Activated CD4-positive, alpha-beta memory T cell treated with anti-CD3 and anti-CD28 coated beads, Interleukin-2, amount 10 ng/mL, durations not matched to agents 7 days and 5 days (primary cell): ENCODE data around the gene FAM107B. TPM values are rescaled to one million over a fixed set of nuclear protein-coding genes. Genes with fewer than 3 reads are reported as not detected.

Source experiments
- CTCF ChIA-PET: fragments of 350-600 bp; sonication (Branson Sonifier 250); formaldehyde crosslinking; loops from one replicate; lab custom pipeline; 2021; ENCODE audit warnings: antibody characterized with exemption, inconsistent platforms; lab: Charles Lee
- POLR2A ChIA-PET: fragments of 350-600 bp; sonication (Branson Sonifier 250); formaldehyde crosslinking; loops from one replicate; lab custom pipeline; 2021; ENCODE audit warnings: antibody characterized with exemption; lab: Charles Lee
- DNase-seq: peaks from one replicate; pipeline ENCODE4 v3.0.0-alpha.2; 2020
- H3K27ac Mint-ChIP-seq: one replicate; pipeline ENCODE4 v1.8.0; 2021; ENCODE audit warnings: mild to moderate bottlenecking, mixed read lengths
- H3K27me3 Mint-ChIP-seq: one replicate; pipeline ENCODE4 v1.8.0; 2021; ENCODE audit warnings: mixed read lengths
- H3K36me3 Mint-ChIP-seq: one replicate; pipeline ENCODE4 v1.8.0; 2021; ENCODE audit warnings: low read depth, mixed read lengths
- H3K4me1 Mint-ChIP-seq: one replicate; pipeline ENCODE4 v1.8.0; 2021; ENCODE audit warnings: mixed read lengths
- H3K4me3 Mint-ChIP-seq: one replicate; pipeline ENCODE4 v1.8.0; 2021; ENCODE audit warnings: mild to moderate bottlenecking, mixed read lengths
- H3K9me3 Mint-ChIP-seq: one replicate; pipeline ENCODE4 v1.8.0; 2021; ENCODE audit warnings: mixed read lengths
- total RNA-seq, 2 experiments: library from RNA; stranded (reverse); gene quantifications; one replicate each; pipeline ENCODE4 v1.2.3, GENCODE V29; 2021

Gene FAM107B
- total RNA-seq, 2 experiments from 2014 or later = 229 to 235 TPM

DNA sequence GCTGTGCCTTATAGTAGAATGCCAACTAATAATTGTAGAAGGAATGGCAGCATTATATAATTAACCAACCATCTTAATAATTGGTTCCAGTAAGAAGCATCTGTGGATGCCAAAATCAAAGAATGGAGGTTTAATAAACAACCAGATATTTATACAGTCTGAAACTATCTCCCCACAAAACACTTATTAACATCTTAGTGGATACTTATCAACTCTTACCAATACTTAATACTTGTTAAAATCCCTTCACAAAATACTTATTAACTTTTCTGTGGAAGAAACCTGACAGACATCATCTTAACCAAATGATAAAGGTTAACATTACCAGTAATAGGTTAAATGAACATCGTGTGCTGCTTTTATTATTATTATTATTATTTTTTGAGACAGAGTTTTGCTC, 29.1 kb upstream of the FAM107B start:
- H3K4me3 Mint-ChIP-seq = no peak overlapping the region
- ChIA-PET CTCF (no interaction called here), POLR2A (no interaction called here)
- H3K27ac Mint-ChIP-seq = no peak overlapping the region
- H3K4me1 Mint-ChIP-seq = no peaks in the 10 kb centered on the region
- no peaks in the 10 kb centered on the region for H3K36me3 Mint-ChIP-seq
- DNase-seq = no peak
- no peaks in the 10 kb centered on the region for H3K9me3 Mint-ChIP-seq
- peaks cover 9% of the 10 kb centered on the region for H3K27me3 Mint-ChIP-seq

DNA sequence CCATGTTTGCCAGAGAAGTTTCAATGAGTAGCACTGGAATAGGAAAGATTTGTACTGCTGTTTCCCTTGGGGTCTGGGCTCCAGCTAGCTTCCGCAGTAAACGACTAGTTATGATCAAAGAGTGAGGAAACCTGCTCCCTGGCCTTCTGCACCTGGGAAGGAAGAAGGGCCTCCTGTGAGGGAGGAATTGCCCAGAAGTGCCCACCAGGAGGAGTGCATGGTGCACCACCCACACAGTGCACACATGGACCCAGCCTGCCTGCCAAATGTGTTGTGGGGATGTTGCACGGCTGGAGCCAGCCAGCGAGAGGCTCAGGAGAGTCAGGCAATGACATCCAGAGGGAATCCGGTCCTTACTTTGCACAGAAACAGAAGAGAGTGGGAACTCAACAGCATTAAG, 27.0 kb upstream of the FAM107B start:
- Mint-ChIP-seq H3K4me3 (no peak overlapping the region), H3K9me3 (no peaks in the 10 kb centered on the region), H3K27me3 (peaks cover 11% of the 10 kb centered on the region), H3K27ac (no peak overlapping the region), H3K4me1 (no peaks in the 10 kb centered on the region), H3K36me3 (no peaks in the 10 kb centered on the region)
- CTCF ChIA-PET = interaction anchor here (1.0 kb wide), 1 partner anchor 21 kb away, joined by 3 read pairs; no protein-coding TSS in a partner anchor
- POLR2A ChIA-PET = no interaction called here
- no peak for DNase-seq

DNA sequence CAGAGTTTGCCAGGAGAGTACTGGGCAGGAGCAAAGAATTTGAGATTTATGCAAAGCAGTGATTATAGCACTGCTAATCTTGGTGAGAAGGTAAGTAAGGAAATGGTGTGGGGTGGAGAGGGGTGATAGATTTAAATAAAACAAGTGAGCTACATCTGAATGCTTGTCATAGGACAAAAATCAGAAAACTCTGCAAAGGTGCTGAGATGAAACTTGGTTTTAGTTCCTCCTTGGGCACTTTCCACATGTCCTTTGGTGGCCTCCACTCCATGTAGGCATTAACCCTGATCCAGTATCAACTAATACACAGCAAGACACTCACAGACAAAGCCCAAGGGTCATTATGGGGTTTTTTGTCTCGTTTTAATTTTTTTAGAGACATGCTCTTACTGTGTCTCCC, 25.7 kb upstream of the FAM107B start:
- H3K36me3 Mint-ChIP-seq = no peaks in the 10 kb centered on the region
- ChIA-PET CTCF (no interaction called here), POLR2A (no interaction called here)
- no peak overlapping the region for H3K27ac Mint-ChIP-seq
- H3K9me3 Mint-ChIP-seq = no peaks in the 10 kb centered on the region
- H3K27me3 Mint-ChIP-seq = peaks cover 11% of the 10 kb centered on the region
- H3K4me1 Mint-ChIP-seq = no peaks in the 10 kb centered on the region
- H3K4me3 Mint-ChIP-seq = no peak overlapping the region
- DNase-seq = no peak

DNA sequence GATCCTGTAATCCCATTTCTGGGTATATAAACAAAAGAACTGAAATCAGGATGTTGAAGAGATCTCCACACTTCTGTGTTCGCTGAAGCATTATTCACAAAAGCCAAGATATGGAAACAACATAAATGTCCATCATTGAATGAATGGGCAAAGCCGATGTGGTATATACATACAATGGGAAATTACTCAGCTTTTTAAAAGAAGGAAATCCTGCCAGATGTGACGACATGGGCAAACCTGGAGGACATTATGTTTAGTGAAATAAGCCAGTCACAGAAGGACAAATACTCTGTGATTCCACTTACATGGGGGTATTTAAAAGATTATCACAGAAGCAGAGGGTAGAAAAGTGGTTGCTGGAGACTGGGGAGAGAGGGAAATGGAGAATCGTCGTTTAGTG, 23.9 kb upstream of the FAM107B start:
- Mint-ChIP-seq H3K27me3 (peaks cover 12% of the 10 kb centered on the region), H3K4me3 (no peak overlapping the region), H3K27ac (no peak overlapping the region), H3K9me3 (no peaks in the 10 kb centered on the region), H3K4me1 (no peaks in the 10 kb centered on the region), H3K36me3 (no peaks in the 10 kb centered on the region)
- no peak for DNase-seq
- ChIA-PET CTCF (interaction anchor here (1.1 kb wide), 1 partner anchor 8 kb away, joined by 3 read pairs; no protein-coding TSS in a partner anchor), POLR2A (no interaction called here)

DNA sequence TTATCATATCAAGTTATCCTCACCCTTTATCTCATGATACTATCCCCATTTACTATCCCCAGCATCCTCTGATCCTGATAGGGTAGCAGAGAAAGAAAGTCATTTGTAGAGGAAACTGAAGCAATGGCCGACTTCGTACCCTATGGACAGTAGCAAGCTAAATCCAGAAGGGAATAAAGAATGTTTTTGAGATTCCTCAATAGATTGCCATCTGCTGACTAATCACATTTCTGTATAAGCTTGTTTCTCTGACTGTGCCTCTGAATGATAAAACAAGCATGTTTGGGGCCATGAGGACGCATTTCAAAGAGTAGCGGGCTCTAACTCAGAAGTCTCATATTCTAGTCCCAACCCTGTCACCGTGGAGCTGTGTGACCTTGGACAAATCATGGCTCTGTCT, 13.2 kb upstream of the FAM107B start:
- CTCF ChIA-PET = no interaction called here
- Mint-ChIP-seq H3K36me3 (peaks cover 3% of the 10 kb centered on the region), H3K4me1 (no peaks in the 10 kb centered on the region), H3K27ac (no peak overlapping the region), H3K9me3 (peaks cover 8% of the 10 kb centered on the region), H3K4me3 (no peak overlapping the region), H3K27me3 (no peaks in the 10 kb centered on the region)
- DNase-seq = no peak
- POLR2A ChIA-PET = no interaction called here

DNA sequence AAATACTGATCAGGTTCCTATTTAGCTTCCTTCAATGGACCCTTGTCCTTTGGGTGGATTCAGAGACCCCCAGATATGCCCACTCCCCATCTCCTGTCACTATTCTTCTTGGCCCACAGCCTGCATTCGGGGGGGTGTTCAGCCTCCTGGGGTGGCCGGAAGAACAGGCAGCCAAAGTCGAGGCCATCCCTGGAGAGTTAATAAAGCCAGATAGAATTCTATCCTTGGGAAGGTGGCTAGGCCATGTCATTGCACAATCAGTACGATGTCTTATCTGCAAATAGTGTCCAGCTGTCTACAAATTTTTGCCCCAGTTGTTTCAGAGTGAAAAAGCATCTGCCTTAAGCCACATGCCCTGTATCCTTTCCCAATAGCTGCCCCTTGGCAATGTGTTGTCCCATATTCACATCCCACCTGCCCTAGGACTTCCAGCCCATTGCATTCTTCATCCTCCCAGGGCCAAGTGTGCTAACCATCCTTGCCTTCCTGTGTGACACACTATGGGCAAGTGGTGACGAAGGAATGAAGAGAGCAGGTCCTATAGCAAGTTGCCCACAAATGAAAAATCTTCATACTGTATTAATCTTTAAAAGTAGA, 9.9 kb upstream of the FAM107B start:
- no peak overlapping the region for H3K27ac Mint-ChIP-seq
- ChIA-PET CTCF (no interaction called here), POLR2A (no interaction called here)
- DNase-seq = no peak
- no peak overlapping the region for H3K4me3 Mint-ChIP-seq
- peaks cover 3% of the 10 kb centered on the region for H3K36me3 Mint-ChIP-seq
- peaks cover 8% of the 10 kb centered on the region for H3K9me3 Mint-ChIP-seq
- H3K4me1 Mint-ChIP-seq = peaks cover 3% of the 10 kb centered on the region
- H3K27me3 Mint-ChIP-seq = no peaks in the 10 kb centered on the region

DNA sequence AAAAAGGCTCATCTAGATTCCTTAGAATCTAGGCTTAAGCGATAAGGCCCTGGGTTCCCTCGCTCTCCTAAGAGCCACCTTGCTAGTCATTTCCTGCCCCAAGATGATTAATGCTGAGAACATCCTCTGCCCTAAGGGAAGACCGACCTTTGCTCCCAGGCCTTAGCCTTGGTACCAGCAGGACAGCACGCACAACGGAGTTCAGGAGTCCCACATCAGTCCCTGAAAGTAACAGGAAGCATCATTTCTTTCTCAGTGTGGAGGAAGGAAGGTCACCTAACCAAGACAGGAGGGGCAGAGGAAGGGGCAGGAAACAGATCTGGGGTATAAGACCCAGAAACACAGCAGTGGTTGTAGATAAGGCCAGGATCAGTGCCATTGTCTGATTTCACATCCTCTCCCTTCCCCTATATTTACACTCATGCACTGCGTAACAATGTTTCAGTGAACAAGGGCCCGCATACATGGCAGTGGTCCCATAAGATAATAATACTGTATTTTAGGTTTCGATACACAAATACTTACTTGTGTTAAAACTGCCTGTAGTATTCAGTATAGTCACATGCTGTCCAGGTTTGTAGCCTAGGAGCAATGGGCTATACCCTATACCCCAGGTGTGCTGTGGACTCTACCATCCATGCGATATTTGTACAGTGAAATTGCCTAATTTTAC, 8.1 kb upstream of the FAM107B start:
- no peak overlapping the region for H3K4me3 Mint-ChIP-seq
- H3K9me3 Mint-ChIP-seq = peaks cover 8% of the 10 kb centered on the region
- POLR2A ChIA-PET = no interaction called here
- CTCF ChIA-PET = no interaction called here
- peaks cover 3% of the 10 kb centered on the region for H3K36me3 Mint-ChIP-seq
- H3K27ac Mint-ChIP-seq = no peak overlapping the region
- H3K27me3 Mint-ChIP-seq = no peaks in the 10 kb centered on the region
- peaks cover 3% of the 10 kb centered on the region for H3K4me1 Mint-ChIP-seq
- no peak for DNase-seq

DNA sequence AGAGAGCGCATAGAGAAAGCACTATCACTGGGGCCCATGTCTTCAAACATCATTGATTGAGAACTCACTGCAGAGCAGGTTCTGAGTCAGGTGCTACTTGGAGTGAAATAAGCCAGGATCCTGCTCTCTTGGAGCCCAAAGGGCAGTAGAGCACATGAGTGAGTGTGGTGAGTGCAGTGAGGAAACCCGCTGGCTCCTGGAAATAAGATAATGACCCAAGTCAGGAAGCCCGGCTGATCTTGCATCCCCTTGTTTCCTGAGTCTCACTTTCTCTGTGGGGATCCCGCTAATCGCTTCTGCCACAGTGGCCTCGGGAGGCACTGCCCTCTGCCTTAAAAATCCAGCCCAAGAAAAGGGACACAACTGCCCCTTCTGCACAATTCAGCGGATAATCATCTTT, 7.1 kb upstream of the FAM107B start:
- ChIA-PET POLR2A (no interaction called here), CTCF (no interaction called here)
- Mint-ChIP-seq H3K4me3 (no peak overlapping the region), H3K27me3 (no peaks in the 10 kb centered on the region), H3K36me3 (peaks cover 3% of the 10 kb centered on the region), H3K27ac (no peak overlapping the region), H3K9me3 (peaks cover 8% of the 10 kb centered on the region), H3K4me1 (peaks cover 3% of the 10 kb centered on the region)
- DNase-seq = no peak

DNA sequence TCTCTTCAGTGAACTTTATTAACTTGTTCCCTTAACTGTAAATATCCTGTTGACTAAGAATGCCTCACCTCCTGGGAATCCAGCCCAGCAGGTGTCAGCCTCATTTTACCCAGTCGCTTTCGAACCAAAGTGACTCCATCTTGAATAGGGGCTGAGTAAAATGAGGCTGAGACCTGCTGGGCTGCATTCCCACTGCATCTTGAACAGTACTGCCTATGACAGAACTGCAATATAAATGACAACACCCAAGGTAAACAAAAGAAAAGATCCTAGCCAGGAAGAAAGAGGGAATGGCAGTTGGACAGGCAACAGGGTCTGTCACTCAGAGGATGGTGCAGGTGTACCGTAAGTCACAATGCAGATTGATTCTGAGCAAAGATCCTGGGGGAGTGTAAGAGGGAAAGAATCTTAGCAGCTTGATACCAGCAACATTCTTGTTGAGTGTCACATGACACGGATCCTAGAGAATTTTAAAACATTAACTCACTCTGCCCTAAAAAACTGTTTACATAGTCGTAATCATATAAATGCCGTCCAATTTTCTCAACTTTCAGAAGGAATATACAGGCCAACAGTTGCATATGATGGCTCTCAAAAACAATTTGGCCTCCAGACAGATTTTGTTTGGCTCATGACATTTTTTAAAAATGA, 4.4 kb upstream of the FAM107B start:
- no peak overlapping the region for H3K4me3 Mint-ChIP-seq
- DNase-seq = no peak
- H3K4me1 Mint-ChIP-seq = peaks cover 3% of the 10 kb centered on the region
- no peaks in the 10 kb centered on the region for H3K27me3 Mint-ChIP-seq
- no peaks in the 10 kb centered on the region for H3K36me3 Mint-ChIP-seq
- POLR2A ChIA-PET = no interaction called here
- no peaks in the 10 kb centered on the region for H3K9me3 Mint-ChIP-seq
- CTCF ChIA-PET = no interaction called here
- no peak overlapping the region for H3K27ac Mint-ChIP-seq

DNA sequence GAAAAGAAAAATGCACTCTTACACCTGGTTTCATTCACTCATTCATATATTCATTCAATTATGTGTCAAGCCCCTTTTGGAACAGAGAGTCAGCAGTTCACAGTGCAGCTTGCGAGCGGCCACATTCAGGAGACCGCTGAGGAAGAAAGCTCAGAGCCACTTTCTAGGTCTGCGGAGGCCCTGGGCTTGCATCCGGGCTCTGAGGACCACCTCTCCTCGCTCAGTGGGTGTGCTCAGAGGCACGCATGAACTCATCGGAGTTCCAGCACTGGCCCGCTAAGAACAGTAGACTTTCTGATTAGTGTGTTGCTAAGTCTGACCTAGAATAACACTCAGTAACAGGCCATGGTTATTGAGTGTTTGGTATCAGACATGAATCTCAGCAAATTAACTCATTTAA, 1.8 kb upstream of the FAM107B start:
- Mint-ChIP-seq H3K27me3 (peaks cover 2% of the 10 kb centered on the region), H3K27ac (no peak overlapping the region), H3K4me3 (no peak overlapping the region), H3K36me3 (no peaks in the 10 kb centered on the region), H3K4me1 (no peaks in the 10 kb centered on the region), H3K9me3 (no peaks in the 10 kb centered on the region)
- ChIA-PET CTCF (no interaction called here), POLR2A (no interaction called here)
- DNase-seq = no peak

DNA sequence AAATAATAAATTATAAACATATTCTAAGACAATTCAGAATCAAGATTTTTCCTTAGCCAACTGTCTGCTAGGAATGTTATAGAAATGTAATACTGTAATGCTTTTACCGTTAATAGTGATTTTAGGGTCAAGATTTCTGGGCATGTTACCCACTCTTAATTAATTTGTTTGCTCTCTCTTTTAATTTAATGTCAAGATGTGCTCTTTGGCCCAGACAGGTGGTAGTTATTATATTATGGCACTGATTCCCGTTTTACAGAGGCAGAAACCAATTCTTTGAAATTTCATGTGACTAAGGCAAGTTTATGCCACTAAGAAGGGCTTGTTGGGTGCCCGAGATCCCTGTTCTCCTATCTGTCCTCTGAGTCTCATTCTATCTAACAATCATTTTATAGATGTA, 959 bp upstream of the FAM107B start:
- no peaks in the 10 kb centered on the region for H3K9me3 Mint-ChIP-seq
- ChIA-PET CTCF (no interaction called here), POLR2A (no interaction called here)
- peaks cover 2% of the 10 kb centered on the region for H3K27me3 Mint-ChIP-seq
- H3K36me3 Mint-ChIP-seq = no peaks in the 10 kb centered on the region
- H3K4me3 Mint-ChIP-seq = no peak overlapping the region
- DNase-seq = no peak
- no peak overlapping the region for H3K27ac Mint-ChIP-seq
- no peaks in the 10 kb centered on the region for H3K4me1 Mint-ChIP-seq

DNA sequence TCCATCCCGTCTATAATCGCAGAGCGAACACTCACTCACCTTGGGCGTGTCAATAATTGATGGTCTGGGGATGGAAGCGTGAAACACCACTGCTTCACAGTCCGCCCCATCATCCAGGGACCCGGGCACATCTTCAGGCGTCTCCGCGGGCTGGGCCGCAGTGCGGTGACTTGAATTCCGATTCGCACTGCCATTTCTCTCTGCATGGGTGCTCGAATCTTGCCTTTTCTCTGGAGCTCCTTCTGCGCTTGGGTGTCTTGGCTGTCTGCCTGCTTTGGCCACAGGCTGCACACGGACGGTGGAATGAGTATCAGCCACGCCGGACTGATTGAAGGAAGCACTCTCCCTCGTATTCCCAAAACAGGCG, 500 bp downstream of the FAM107B start:
- POLR2A ChIA-PET = no interaction called here
- Mint-ChIP-seq H3K4me1 (no peaks in the 10 kb centered on the region), H3K27ac (no peak overlapping the region), H3K27me3 (peaks cover 2% of the 10 kb centered on the region), H3K9me3 (no peaks in the 10 kb centered on the region), H3K36me3 (no peaks in the 10 kb centered on the region), H3K4me3 (no peak overlapping the region)
- CTCF ChIA-PET = no interaction called here
- DNase-seq = no peak

DNA sequence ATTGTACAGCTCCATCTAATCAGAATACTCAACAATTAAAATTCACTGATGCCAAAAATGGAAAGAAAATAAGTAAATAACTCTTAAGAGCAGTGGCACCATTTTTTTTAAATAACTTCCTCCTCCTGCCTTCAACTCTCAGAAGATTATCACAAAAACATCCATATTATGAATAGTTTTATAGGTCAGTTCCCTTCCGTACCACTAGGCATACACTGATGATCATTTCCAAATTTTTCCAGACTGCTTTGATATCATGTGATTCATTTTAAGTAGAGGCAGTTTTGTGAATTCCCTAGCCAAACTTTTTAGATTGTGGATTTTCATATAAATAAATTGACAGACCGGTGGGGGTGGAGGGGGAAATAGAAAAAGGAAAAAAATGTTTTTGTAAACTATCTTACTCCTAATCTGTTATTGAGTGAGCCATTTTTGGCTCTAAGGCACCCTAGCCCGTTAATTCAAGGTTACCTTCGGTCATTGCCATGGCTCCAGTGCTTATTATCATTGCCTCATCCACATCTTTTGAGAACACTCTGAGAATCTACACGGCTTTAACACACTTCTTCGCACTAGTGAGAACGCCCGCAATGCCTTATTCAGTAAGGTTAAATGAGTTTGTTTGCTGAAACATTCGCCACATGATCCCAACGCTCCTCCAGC, 1.0 kb downstream of the FAM107B start:
- ChIA-PET CTCF (no interaction called here), POLR2A (no interaction called here)
- no peak overlapping the region for H3K4me3 Mint-ChIP-seq
- H3K4me1 Mint-ChIP-seq = no peaks in the 10 kb centered on the region
- DNase-seq = no peak
- no peaks in the 10 kb centered on the region for H3K36me3 Mint-ChIP-seq
- H3K9me3 Mint-ChIP-seq = no peaks in the 10 kb centered on the region
- no peak overlapping the region for H3K27ac Mint-ChIP-seq
- H3K27me3 Mint-ChIP-seq = peaks cover 2% of the 10 kb centered on the region
